ENCODE measurements around the gene ABLIM3. TPM values are rescaled to one million over a fixed set of nuclear protein-coding genes. Genes with fewer than 3 reads are reported as not detected.
A peak's percentile ranks its signal among the peaks of the same experiment; 100 is the strongest.

The ABLIM3 gene
- total RNA-seq, 1 donor from 2014 or later, result 2.4 TPM

DNA sequence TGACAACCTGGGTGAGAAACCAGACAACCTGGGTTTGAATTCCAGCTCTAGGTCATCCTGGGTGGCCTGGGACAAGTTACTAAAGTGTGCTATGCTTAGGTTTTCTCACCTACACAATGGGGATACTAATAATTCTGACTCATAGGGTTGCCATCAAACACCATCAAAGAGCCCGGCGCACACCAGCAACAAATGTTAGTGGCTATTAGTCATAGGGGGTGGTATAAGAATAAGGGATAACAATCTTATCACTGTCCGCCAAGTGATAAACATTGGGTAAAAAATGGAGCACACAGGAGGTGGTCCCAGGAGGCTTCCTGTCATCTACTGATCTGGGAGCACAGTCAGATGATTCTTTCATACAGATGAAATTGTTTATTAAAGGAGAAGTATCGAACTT, 68.9 kb downstream of the ABLIM3 start:
- no peak for DNase-seq (ENCODE audit: low read depth, low spot score)
- H3K27me3 Mint-ChIP-seq (ENCODE audit: low read depth), result no peaks in the 10 kb centered on the region
- H3K9me3 Mint-ChIP-seq, result peaks cover 4% of the 10 kb centered on the region
- TF ChIP-seq, protein P1, sequence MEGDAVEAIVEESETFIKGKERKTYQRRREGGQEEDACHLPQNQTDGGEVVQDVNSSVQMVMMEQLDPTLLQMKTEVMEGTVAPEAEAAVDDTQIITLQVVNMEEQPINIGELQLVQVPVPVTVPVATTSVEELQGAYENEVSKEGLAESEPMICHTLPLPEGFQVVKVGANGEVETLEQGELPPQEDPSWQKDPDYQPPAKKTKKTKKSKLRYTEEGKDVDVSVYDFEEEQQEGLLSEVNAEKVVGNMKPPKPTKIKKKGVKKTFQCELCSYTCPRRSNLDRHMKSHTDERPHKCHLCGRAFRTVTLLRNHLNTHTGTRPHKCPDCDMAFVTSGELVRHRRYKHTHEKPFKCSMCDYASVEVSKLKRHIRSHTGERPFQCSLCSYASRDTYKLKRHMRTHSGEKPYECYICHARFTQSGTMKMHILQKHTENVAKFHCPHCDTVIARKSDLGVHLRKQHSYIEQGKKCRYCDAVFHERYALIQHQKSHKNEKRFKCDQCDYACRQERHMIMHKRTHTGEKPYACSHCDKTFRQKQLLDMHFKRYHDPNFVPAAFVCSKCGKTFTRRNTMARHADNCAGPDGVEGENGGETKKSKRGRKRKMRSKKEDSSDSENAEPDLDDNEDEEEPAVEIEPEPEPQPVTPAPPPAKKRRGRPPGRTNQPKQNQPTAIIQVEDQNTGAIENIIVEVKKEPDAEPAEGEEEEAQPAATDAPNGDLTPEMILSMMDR (conservative IDR thresholded peaks at IDR 0.05), result no peak
- no peak overlapping the region for H3K4me3 Mint-ChIP-seq
- H3K27ac Mint-ChIP-seq (ENCODE audit: unreplicated experiment), result no peak overlapping the region
- no peaks in the 10 kb centered on the region for H3K36me3 Mint-ChIP-seq (ENCODE audit: low read depth)
- peaks cover 17% of the 10 kb centered on the region for H3K4me1 Mint-ChIP-seq

DNA sequence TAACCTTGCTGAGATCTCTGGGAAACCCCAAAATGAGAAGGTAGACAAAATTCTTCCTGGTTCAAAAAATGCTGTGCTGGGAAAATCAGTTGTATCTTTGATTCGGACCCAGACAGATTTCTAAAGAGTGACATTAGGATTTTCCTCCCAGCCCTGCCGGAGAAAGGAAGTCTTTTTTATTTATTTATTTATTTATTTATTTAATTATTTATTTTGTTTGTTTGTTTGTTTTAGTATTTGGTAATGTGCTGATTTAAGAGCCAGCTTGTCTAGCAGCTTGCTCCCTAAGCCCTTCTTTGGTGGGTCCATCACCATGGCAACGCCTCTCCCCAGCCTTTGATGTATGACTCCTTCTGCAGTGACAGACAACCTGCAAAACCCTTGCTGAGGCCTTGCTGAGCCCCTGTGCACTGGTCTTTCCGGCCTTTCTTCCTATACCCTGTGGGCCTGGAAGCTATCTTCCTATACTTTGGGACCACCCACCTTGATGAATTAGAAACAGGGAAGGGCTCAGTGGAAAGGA, 69.7 kb downstream of the ABLIM3 start:
- peaks cover 17% of the 10 kb centered on the region for H3K4me1 Mint-ChIP-seq
- H3K36me3 Mint-ChIP-seq (ENCODE audit: low read depth), result no peaks in the 10 kb centered on the region
- no peak overlapping the region for H3K27ac Mint-ChIP-seq (ENCODE audit: unreplicated experiment)
- no peaks in the 10 kb centered on the region for H3K27me3 Mint-ChIP-seq (ENCODE audit: low read depth)
- peaks cover 4% of the 10 kb centered on the region for H3K9me3 Mint-ChIP-seq
- DNase-seq (ENCODE audit: low read depth, low spot score), result peak; percentile 9
- TF ChIP-seq, protein P1 (conservative IDR thresholded peaks at IDR 0.05), result no peak
- H3K4me3 Mint-ChIP-seq, result no peak overlapping the region

DNA sequence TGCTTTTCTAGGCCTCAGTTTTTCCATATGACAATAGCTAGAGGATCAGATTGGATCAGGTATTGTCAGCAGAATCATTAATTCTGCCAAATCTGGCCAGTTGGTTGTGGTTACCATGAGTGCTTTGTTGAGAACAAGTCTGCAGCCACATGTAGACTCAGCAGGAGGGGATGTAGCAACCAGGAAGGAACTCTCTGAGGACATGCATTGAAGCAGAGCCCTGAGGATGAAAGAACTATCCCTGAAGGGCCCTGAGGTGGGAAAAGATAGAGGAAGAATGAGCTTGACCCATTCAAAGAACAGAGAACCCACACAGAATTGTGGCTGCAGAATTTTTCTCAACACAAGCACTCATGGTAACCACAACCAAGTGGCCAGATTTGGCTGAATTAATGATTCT, 70.3 kb downstream of the ABLIM3 start:
- Mint-ChIP-seq H3K9me3 (peaks cover 4% of the 10 kb centered on the region), H3K4me1 (peaks cover 17% of the 10 kb centered on the region), H3K36me3 (ENCODE audit: low read depth) (no peaks in the 10 kb centered on the region), H3K4me3 (no peak overlapping the region), H3K27me3 (ENCODE audit: low read depth) (no peaks in the 10 kb centered on the region), H3K27ac (ENCODE audit: unreplicated experiment) (no peak overlapping the region)
- TF ChIP-seq, protein P1 (conservative IDR thresholded peaks at IDR 0.05), result no peak
- no peak for DNase-seq (ENCODE audit: low read depth, low spot score)

DNA sequence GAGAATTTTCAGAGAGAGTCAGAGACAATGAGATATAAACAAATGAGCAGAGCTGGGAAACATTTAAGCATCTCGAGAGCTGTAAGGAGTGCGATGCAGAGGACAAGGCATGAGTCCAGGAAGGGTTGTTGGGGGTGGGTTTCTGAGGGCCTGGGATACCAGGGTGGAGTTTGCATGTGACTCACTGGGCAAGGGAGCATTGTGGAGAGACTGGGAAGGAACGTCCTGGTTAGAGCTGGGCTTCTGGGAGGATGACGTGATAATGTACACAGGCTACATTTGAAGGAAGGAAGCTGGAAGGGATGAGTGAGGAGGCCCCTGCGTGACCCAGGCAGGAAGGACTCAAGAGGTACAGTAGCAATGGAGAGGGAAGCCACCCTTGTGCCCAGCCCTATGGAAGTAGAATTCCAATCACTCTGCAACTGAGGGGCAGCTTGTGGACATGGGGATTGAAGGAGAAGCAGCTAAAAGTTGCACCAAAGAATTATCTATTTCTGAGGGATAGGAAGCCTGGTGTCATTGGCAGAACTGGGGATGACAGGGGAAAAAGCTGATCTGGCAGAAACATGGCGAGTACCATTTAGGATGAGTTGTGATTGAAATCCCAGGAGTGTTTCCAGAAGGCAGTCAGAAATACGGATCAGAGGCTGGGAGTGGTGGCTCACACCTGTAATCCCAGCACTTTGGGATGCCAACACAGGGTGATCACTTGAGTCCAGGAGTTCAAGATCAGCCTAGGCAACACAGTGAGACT, 71.1 kb downstream of the ABLIM3 start:
- no peak for DNase-seq (ENCODE audit: low read depth, low spot score)
- H3K27me3 Mint-ChIP-seq (ENCODE audit: low read depth), result no peaks in the 10 kb centered on the region
- no peak overlapping the region for H3K27ac Mint-ChIP-seq (ENCODE audit: unreplicated experiment)

DNA sequence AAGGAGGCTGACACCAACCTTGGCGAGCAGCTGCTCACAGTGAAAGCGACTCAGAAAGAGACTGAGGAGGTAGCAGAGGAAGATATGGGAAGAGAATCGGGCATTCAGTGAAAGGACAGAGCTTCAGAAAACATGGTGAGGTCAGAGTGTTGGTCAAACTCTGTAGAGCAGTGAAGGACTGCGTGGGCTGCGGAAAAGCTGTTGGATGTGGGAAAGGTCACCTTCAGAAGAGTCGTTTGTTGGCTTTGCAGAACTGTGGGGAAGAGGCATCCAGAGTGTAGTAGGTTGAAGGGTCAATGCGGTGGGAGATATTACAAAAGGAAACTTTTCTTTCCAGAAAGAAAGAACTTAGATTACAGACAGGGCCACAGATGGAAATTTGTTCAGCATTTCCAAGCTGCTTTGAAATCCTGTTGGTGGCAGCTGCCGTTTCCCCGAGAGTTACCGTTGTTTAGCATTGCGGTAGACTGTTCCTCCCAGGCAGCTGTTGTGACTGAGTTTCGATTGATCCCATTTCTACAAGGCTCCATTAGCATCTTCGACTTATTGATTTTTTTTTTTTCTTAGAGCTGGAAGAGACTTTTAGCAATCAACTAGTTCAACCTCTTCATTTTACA, 72.1 kb downstream of the ABLIM3 start:
- Mint-ChIP-seq H3K9me3 (peaks cover 4% of the 10 kb centered on the region), H3K4me1 (peaks cover 17% of the 10 kb centered on the region), H3K27me3 (ENCODE audit: low read depth) (no peaks in the 10 kb centered on the region), H3K27ac (ENCODE audit: unreplicated experiment) (no peak overlapping the region), H3K36me3 (ENCODE audit: low read depth) (no peaks in the 10 kb centered on the region), H3K4me3 (no peak overlapping the region)
- no peak for DNase-seq (ENCODE audit: low read depth, low spot score)
- TF ChIP-seq, protein P1 (conservative IDR thresholded peaks at IDR 0.05), result no peak

More for the DNA sequence above, 71.1 kb downstream of the ABLIM3 start:
- Mint-ChIP-seq H3K4me3 (no peak overlapping the region), H3K36me3 (ENCODE audit: low read depth) (no peaks in the 10 kb centered on the region), H3K4me1 (peaks cover 17% of the 10 kb centered on the region), H3K9me3 (peaks cover 4% of the 10 kb centered on the region)
- TF ChIP-seq, protein P1 (conservative IDR thresholded peaks at IDR 0.05), result no peak
